Stimulated activated CD4-positive, alpha-beta T cell treated with anti-CD3 and anti-CD28 coated beads, Interleukin-1b, Interleukin-23, amount 100 ng/mL, for 4 hours (primary cell): ENCODE results near the gene LBHD2.

Experiments
- DNase-seq, 2 donors: peaks; one replicate each; pipeline ENCODE4 v3.0.0-alpha.2; 2020; ENCODE audit warnings: low read depth in 2 of 2

LBHD2 gene

GRCh38 chr14:103132381-103133209 lies 48.6 kb downstream of the LBHD2 start:
- DNase-seq, result no peak

DNA sequence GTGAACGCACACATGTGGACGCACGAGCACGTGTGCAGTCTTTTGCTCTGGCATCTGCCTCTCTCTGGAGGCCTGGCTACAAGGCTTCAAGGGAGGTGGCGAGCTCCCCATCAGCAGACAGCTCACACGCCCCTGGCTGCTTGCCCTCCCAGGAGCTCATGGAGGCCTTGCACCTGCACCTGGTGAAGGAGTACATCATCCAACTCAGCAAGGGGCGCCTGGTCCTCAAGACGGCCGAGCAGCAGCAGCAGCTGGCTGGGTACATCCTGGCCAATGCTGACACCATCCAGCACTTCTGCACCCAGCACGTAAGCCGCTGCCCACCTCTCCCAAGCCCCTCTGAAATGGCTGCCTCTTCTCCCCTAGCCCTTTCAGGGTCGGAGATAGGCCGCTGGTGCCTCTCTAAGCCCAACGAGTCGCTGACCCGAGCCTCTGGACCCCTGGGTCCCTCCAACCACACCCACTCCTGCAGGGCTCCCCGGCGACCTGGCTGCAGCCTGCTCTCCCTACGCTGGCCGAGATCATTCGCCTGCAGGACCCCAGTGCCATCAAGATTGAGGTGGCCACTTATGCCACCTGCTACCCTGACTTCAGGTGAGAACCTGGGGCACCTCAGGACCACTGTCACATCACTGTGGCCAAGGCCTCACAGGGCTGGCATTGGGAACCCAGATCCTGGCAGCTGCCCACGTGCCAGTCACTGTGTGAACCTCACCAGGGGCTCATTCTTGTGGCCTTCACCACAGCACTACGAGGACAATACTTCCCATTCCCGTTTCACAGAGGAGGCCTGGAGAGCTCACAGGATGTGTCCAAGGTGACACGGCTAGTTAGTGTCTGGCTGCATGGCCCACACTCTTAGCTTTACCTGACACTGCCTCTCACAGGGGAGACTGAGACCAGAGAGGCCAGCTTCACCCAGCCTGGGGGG lies 49.5 kb downstream of the LBHD2 start:
- DNase-seq, result no peak

- no peak for DNase-seq
Measured at GRCh38 chr14:103134405-103134804, 50.4 kb downstream of the LBHD2 start.

DNA sequence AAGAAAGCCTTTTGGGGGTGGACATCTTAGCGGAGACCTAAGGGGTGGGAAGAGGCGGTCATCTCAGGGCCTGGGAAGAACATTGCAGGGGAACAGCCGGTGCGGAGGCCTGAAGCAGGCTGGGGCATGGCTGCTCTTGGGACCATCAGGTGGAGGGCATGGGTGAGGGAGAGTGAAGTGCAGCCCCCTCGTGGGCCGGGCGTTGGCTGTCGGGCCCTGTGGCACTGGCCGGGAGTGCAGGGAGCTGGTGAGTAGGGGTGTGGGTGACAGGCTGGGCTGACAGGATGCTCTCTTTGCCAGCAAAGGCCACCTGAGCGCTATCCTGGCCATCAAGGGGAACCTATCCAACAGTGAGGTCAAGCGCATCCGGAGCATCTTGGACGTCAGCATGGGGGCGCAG lies 50.9 kb downstream of the LBHD2 start:
- DNase-seq, result no peak

DNA sequence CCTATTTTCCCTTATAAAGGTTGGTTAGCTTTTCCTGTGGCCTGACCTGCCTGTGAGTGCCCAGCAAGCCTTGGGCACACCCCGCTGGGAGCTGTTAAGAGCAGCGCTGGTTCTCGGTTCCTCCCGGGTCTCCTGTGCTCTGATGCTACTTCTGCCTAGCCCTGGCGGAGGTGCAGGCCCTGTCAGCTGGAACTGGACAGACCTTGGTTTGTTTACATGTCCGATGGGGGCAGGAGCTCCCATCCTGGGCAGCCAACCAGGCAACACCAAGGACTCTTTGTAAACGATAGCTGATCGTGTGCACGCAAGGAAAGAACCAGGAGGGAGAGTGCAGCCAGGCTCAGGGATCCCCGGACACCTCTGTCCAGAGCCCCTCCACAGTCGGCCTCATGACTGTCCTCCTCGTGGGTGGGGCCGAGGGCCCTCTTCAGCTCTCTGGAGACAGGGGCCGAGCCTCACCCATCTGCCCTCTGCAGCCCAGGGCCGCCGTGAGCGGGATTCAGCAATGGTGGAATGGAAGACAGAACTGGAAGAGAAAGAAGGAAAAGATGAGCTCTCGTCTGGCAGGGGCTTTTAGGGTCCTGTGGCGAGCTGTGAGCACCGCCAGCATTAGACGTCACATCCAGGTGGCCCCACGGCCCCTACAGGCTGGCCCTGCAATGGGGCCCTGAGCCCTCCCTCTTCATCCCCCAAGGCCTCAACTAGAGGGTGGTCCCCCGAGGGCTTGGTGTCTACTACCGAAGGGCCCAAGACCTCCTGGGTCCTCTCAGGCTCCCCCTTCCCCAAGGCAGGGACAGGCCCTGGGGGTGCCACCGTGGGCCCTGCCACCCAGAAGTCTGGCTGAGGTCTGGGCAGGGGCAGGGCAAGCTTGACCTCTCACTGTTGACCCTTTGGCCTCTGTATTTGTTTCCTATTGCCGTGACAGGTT lies 51.6 kb downstream of the LBHD2 start:
- no peak for DNase-seq

DNA sequence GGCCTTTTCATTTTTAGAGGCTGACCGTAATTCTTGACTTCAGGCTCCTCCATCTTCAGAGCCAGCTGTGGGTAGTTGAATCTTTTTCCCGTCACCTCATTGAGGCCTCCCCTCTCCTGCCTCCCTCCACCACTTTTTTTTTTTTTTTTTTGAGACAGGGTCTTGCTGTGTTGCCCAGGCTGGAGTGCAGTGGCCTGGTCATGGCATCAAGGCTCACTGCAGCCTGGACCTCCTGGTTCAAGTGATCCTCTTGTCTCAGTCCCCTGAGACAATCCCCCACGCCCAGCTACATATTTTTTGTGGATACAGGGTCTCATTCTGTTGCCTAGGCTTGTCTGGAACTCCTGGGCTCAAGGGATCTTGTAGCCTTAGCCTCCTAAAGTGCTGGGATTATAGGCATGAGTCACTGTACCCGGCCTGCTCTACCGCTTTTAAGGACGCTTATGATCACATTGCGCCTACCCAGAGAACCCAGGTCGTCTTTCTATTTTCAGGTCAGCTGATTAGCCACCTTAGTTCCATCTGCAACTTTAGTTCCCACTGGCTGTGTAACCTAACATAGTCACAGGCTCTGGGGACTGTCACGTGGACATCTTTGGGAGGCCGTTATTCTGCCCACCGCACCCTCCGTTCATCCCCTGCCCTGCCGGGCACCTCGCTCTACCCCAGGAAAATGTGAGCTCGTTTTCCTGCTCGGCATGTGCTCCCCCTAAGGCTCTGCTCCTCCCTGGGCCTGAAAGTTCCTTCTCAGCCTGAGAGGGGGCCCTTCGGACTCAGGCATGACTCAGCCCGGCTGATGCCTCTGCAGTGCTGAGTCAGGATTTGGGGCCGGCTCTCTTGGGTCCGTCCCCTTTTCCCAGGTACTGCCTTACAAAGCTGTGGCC lies 52.6 kb downstream of the LBHD2 start:
- DNase-seq, result no peak

- DNase-seq, result no peak
Measured at GRCh38 chr14:103137689-103138300, 53.8 kb downstream of the LBHD2 start.

GRCh38 chr14:103138301-103139131 lies 54.5 kb downstream of the LBHD2 start:
- no peak for DNase-seq

DNA sequence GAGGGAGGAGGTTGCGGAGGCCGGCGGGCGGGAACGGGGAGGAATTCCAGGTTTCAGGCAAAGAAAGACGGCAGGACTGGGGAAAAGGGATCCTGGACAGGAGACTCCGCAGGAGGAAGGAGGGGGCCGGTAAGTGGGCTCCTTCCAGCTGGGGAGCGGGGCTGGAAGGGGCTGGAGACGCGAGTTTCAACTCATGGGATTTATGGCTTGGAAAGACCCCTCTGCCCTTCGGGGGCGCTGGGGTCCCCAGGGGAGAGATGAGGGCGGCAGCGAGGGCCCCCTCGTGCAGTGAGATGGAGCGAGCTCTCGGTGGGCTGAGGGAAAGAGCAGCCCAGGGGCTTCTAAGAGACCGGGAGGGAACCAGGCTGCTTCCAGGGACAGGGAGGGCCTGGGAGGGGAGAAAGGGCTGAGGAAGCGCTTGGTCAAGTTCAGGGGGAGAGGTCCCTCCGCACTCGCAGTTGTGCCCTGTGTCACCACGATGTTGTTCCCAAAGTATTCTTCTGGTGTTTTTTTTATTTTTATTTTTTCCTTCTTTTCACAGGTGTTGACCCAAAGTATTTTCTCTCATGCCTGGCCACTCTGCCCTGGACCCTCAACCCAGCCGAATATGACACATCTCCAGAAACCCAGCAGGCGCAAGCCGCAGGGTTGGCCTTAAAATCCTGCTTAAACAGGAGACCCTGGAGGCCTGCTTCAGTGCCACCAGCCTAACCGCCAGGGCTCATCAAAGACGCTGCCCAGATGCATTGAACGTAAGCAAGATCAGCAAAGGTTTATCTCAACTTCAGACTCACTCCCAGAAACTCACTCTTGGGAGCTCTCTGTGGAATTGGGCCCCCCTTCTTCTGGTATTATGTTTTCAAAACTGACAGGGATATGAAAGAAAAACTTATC lies 55.4 kb downstream of the LBHD2 start:
- no peak for DNase-seq
